NCI-H226 (cell line): ENCODE data around the gene C20orf141.
A peak's percentile ranks its signal among the peaks of the same experiment; 100 is the strongest.
"Not testable (repeated sequence)": the region's sequence is repeated elsewhere in the genome, so short reads cannot be mapped to it uniquely, and the experiment has no call there.

Experiments
- DNase-seq: peaks from one replicate; pipeline ENCODE4 v3.0.0-alpha.2; 2015

C20orf141 gene

GRCh38 chr20:2814587-2815051 is at the start of gene C20orf141:
Gene C20orf141, plus strand, starts transcription at chr20:2814987. Its CDS starts 198 bp downstream, at chr20:2815185.
- DNase-seq = peak; percentile 85

GRCh38 chr20:2767768-2768631 is 46.8 kb upstream of the C20orf141 start:
- DNase-seq = peak; percentile 56

DNA sequence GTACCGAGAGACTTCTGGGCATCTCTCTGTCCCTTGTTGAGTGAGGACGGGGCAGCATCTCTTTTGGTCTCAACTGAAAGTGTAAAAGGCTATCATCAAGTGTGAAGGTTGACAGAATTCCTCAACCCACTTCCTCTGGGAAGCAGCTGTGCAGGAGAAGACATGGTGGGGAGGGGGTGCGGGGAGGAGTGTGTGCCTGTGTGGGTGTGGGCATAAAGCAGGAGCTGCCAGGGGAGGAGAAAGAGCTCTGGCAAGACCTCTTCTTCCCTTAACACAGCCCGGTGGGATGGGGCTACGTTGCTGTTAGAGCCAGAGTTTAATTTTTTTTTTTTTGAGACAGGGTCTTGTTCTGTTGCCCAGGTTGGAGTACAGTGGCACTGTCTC is 46.2 kb upstream of the C20orf141 start:
- DNase-seq = no peak

- DNase-seq = not testable (repeated sequence)
Measured at GRCh38 chr20:2770091-2770490, 44.7 kb upstream of the C20orf141 start.

- DNase-seq = peak; percentile 17
Measured at GRCh38 chr20:2771631-2772080, 43.1 kb upstream of the C20orf141 start.

DNA sequence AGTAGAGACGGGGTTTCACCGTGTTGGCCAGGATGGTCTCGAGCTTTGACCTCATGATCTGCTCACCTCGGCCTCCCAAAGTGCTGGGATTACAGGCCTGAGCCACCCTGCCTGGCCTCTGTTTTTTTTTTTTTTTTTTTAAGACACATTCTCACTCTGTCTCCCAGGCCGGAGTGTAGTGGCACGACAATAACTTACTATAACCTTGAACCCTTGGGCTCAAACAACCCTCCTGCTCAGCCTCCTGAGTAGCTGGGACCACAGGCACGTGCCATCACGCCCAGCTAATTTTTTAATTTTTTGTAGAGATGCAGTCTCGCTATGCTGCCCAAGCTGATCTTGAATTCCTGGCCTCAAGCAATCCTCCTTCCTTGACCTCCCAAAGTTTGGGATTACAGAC is 41.0 kb upstream of the C20orf141 start:
- no peak for DNase-seq

GRCh38 chr20:2775139-2775538 is 39.6 kb upstream of the C20orf141 start:
- DNase-seq = no peak

DNA sequence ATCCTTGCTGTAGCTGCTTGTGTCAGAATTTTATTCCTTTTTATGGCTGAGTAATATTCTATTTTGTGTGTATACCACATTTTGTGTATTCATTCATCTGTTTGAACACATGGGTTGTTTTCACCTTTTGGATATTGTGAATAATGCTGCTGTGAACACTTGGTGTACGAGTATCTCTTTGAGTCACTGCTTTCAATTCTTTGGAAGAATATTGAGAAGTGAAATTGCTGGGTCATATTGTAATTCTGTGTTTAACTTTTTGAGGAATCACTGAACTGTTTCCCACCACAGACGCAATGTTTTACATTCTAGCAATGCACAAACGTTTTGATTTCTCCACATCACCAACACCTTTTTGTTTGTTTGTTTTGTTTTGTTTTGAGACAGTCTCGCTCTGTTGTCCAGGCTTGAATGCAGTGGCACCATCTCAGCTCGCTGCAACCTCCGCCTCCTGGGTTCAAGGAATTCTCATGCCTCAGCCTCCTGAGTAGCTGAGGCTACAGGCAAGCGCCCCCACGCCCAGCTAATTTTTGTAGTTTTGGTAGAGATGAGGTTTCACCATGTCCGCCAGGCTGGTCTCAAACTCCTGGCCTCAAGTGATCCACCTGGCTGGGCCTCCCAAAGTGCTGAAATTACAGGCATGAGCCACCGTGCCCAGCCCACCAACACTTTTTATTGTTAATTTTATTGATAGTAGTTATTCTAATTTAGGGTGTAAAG is 36.0 kb upstream of the C20orf141 start:
- DNase-seq = no peak

DNA sequence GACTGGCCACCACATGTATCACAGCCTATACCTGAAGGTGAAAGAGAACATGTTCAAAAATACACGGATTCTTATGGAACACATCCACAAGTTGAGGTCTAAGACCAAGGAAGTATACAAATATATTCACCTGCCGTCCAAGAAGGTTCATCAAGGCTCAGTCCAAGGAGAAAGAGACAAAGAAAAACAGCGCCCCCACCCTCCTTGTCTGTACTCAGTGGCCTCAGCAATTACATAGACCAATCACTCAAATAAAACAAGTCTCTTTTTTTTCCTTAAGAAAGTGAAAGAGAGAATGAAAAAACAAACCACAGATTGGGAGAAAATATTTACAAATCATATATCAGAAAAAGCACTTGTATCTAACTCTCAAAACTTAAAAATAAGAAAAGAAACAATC is 33.8 kb upstream of the C20orf141 start:
- no peak for DNase-seq

- DNase-seq = no peak
Measured at GRCh38 chr20:2783908-2784566, 30.8 kb upstream of the C20orf141 start.

GRCh38 chr20:2793471-2793870 is 21.3 kb upstream of the C20orf141 start:
- DNase-seq = no peak

DNA sequence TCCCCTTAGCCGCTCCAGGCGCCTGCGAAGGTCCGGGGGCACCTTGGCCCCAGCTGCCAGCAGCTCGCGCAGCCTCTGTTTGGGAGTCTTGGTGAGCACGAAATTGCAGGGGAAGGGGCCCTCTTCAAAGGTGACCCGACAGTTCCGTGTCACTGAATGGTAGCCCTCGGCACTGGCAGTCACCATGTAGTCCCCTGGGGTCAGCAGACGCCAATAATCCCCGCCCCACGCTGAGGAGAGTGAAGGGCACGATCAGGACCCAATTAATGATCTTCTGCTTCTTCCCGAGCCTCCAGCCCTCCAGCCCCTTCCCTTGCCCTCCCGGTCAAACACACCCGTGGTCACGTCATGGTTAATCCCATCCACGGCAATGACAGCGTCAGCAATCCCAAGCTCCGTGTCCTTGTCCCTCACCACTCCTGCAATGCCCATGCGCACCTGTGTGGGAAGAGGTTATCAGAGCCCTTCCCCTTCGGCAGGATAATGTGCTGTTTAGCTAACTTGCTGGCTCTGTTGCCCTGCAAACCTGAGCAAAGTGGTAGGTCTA is 20.5 kb upstream of the C20orf141 start:
- no peak for DNase-seq

DNA sequence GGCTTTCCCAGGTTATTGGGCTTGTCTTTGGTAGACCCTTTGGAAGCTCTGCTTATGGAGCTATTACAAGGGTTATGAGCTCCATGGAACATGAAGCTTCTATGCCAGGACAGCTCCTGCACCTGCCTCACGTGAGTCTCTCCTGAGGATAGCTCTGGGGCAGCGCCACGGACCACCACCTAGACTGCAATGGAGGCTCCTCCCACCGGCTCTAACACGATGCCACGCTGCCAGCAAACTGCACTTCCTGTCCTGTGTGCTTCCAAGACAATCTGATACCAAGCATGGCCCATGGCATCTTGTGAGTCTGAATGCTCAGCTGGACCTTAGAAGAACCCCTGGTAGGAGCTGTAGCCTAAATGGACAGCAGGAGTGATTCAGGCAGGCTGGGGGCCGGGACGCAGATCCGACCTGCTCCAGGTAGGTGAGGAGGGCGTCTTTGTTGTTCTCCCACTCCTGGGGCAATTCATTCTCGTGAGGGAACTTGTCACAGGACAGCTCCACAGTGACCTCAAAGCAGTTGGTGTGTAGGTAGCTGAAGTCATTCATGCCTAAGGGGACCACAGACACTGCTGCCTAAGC is 19.8 kb upstream of the C20orf141 start:
- no peak for DNase-seq

DNA sequence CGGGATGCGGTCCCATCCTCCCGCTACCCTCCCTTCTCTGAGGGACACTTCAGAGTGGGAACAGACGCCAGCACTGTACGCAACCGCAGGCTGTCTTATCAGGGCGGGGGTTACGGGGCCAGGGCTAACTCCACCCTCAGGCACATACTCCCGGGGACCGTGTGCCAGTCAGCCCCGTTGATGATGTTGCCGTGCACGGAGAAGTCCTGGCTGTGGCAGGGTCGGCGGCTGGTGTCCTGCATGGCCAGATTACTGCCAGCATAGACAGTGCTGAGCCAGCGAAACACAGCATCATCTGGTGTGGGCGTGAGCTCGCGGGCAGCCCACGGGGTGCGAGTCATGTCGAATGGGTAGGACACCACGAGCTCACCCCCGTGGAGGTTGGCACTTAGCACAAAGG is 19.3 kb upstream of the C20orf141 start:
- no peak for DNase-seq

DNA sequence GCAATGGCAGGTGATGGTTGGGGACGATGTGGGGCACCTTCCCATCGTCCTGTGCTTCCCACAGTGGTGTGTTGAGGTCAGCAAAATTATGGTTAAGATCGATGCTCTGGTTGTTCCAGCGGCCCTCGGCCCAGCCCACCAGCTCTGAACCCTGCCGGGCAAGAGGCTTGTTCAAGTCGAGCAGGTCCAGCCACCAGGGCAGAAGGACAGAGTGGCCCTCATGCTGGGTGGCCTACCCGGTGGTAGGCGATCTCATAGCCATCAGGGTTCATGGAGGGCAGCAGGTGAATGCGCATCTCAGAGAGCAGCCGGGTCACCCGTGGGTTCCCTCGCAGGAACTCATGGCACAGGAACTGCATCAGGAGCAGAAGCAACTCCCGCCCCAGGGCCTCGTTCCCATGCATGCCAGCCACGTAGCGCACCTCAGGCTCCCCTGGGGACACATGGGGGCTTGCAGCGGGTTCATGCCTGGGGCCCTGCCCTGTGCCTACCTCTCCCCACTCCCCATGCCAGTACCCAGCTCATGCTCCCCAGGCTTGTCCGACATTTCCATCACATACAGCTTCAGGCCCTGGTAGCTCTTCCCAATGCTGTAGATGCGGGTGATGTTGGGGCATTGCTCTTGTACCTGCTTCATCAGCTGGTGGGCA is 18.7 kb upstream of the C20orf141 start:
- no peak for DNase-seq

- DNase-seq = no peak
Measured at GRCh38 chr20:2797136-2797983, 17.4 kb upstream of the C20orf141 start.

GRCh38 chr20:2798095-2798805 is 16.5 kb upstream of the C20orf141 start:
- no peak for DNase-seq

GRCh38 chr20:2798814-2799213 is 16.0 kb upstream of the C20orf141 start:
- DNase-seq = no peak

GRCh38 chr20:2799271-2799670 is 15.5 kb upstream of the C20orf141 start:
- DNase-seq = no peak

DNA sequence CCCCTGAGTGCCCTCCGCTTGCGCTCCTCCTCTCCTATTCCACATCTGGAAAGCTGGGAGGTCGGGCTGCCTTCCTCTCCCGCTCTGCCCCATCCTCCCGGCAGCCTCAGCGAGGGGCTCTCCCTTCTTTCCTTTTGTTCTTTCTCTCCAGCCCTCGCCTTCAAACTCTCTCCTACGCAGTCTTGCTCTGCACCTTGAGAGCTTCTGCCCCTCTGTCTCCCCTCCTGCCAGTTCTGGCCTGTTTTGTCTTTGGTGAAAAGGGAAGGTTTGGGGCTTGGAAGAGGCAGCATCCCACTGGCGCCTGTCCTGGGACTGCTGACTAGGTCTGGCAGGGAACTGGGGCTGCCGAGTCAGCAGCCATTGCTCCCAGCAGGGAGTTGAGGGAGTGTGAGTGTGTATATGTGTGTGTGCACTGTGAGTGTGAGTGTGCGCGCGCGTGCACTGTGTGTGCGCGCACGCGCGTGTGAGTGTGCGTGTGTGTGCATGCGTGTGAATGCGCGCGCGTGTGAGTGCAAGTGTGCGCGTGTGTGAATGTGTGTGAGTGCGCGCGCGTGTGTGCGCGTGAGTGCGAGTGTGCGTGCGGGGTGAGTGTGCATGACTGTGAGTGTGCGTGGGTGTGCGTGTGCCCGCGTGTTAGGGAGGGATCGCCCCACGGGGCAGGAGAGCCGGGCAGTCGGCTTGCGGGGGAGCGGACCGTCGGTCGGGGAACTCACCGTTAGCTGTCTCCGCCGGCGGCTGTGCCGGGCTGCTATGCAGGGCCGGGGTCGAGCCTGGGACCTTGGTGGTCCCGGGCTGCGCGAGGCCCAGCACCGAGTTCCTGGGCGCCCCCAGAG is 14.9 kb upstream of the C20orf141 start:
- DNase-seq = no peak
